MM.1S (cell line): Measurements from ENCODE around the gene TMEM186.

Experiments used
- DNase-seq: peaks from one replicate; pipeline ENCODE4 v3.0.0-alpha.2; 2015
- H2AFZ ChIP-seq: fragments of 300-600 bp; sonication (generic); 2 replicates; pipeline ENCODE4 v1.6.0; 2016; ENCODE audit warnings: antibody characterized with exemption, low read length
- H3F3A ChIP-seq: fragments of 300-600 bp; sonication (generic); 2 replicates; pipeline ENCODE4 v1.6.1; 2016; ENCODE audit warnings: mild to moderate bottlenecking, antibody characterized with exemption, low read length, moderate library complexity, mixed read lengths; ENCODE audit not compliant: insufficient read depth
- H3K27ac ChIP-seq: fragments of 300-600 bp; sonication (generic); 2 replicates; pipeline ENCODE4 v1.5.1; 2016; ENCODE audit warnings: mild to moderate bottlenecking, low read length
- H3K27me3 ChIP-seq: fragments of 300-600 bp; sonication (generic); replicated peaks from 2 replicates; pipeline ENCODE4 v1.6.0; 2016; ENCODE audit warnings: low read length; ENCODE audit not compliant: insufficient read depth
- H3K36me3 ChIP-seq: fragments of 300-600 bp; sonication (generic); replicated peaks from 2 replicates; pipeline ENCODE4 v1.6.1; 2016; ENCODE audit warnings: mild to moderate bottlenecking, low read length, mixed read lengths; ENCODE audit not compliant: insufficient read depth
- H3K4me1 ChIP-seq: fragments of 300-600 bp; sonication (generic); 2 replicates; pipeline ENCODE4 v1.6.1; 2016; ENCODE audit warnings: low read length, mixed read lengths
- H3K4me2 ChIP-seq: fragments of 300-600 bp; sonication (generic); 2 replicates; pipeline ENCODE4 v1.6.0; 2016; ENCODE audit warnings: low read depth, low read length
- H3K4me3 ChIP-seq: fragments of 300-600 bp; sonication (generic); 2 replicates; pipeline ENCODE4 v1.5.1; 2016; ENCODE audit warnings: low read length, mixed read lengths
- H3K79me2 ChIP-seq: fragments of 300-600 bp; sonication (generic); 2 replicates; pipeline ENCODE4 v1.6.1; 2016; ENCODE audit warnings: mixed run types, low read length, mixed read lengths
- H3K9ac ChIP-seq: fragments of 300-600 bp; sonication (generic); 2 replicates; pipeline ENCODE4 v1.6.1; 2016; ENCODE audit warnings: low read length, mixed read lengths
- H3K9me2 ChIP-seq: fragments of 300-600 bp; sonication (generic); replicated peaks from 2 replicates; pipeline ENCODE4 v1.6.1; 2016; ENCODE audit warnings: mild to moderate bottlenecking, low read length, mixed read lengths; ENCODE audit not compliant: insufficient read depth
- H3K9me3 ChIP-seq: fragments of 300-600 bp; sonication (generic); replicated peaks from 2 replicates; pipeline ENCODE4 v1.6.1; 2016; ENCODE audit warnings: mild to moderate bottlenecking, low read length, mixed read lengths; ENCODE audit not compliant: insufficient read depth
- H4K20me1 ChIP-seq: fragments of 300-600 bp; sonication (generic); 2 replicates; pipeline ENCODE4 v1.6.1; 2016; ENCODE audit warnings: mild to moderate bottlenecking, low read length, moderate library complexity, mixed read lengths; ENCODE audit not compliant: insufficient read depth
- EZH2 ChIP-seq: fragments of 300-600 bp; sonication (generic); optimal IDR thresholded peaks from 2 replicates; pipeline ENCODE3; 2017; ENCODE audit warnings: low read depth, mild to moderate bottlenecking, antibody characterized with exemption, low read length, mixed read lengths
- EZH2phosphoT487 ChIP-seq: fragments of 300-600 bp; sonication (generic); IDR thresholded peaks from 2 replicates; pipeline ENCODE4 v1.6.1; 2018; ENCODE audit warnings: antibody characterized with exemption, low read length
- TF ChIP-seq, protein P1 (sequence below): fragments of 300-600 bp; sonication (generic); IDR thresholded peaks from 2 replicates; pipeline ENCODE4 v1.5.1; 2016; ENCODE audit warnings: antibody characterized with exemption, low read length, mixed read lengths

The TMEM186 gene

GRCh38 chr16:8796469-8797363 lies 723 bp downstream of the TMEM186 start:
- H2AFZ ChIP-seq, result peak overlapping the region; percentile 40
- TF ChIP-seq, protein P1, sequence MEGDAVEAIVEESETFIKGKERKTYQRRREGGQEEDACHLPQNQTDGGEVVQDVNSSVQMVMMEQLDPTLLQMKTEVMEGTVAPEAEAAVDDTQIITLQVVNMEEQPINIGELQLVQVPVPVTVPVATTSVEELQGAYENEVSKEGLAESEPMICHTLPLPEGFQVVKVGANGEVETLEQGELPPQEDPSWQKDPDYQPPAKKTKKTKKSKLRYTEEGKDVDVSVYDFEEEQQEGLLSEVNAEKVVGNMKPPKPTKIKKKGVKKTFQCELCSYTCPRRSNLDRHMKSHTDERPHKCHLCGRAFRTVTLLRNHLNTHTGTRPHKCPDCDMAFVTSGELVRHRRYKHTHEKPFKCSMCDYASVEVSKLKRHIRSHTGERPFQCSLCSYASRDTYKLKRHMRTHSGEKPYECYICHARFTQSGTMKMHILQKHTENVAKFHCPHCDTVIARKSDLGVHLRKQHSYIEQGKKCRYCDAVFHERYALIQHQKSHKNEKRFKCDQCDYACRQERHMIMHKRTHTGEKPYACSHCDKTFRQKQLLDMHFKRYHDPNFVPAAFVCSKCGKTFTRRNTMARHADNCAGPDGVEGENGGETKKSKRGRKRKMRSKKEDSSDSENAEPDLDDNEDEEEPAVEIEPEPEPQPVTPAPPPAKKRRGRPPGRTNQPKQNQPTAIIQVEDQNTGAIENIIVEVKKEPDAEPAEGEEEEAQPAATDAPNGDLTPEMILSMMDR, result no peak
- no peak for TF ChIP-seq EZH2phosphoT487
- TF ChIP-seq EZH2, result no peak

DNA sequence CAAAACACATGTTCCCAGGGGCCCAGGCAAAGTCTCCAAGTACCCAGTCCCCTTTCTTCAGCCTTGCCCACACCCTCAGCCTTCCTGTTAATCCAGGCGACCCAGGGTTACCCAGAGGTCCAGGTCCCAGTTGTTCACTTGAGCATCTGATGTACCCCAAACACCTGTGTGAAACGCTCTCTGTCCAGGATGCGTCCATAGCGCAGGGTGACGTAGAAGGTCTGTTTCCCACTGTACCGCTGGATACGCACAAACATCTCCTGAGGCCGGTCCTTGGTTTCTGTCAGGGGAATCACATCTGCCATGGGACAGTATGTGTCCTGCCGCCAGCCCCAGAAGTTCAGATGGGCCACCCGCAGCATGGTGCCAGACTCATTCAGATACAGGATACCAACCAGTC lies 1.6 kb downstream of the TMEM186 start:
- Histone ChIP-seq H3K79me2 (peaks cover 61% of the 10 kb centered on the region), H3K9ac (no peak overlapping the region), H3K27me3 (no peaks in the 10 kb centered on the region), H3K36me3 (no peaks in the 10 kb centered on the region), H3K4me2 (peak overlapping the region; percentile 61; the same call in 1 of the 2 replicates), H2AFZ (no peak overlapping the region), H3K4me3 (no peak overlapping the region), H3K9me3 (no peaks in the 10 kb centered on the region), H4K20me1 (peaks cover 5% of the 10 kb centered on the region; the same call in 1 of the 2 replicates), H3K27ac (no peak overlapping the region), H3K9me2 (no peaks in the 10 kb centered on the region), H3F3A (no peaks in the 10 kb centered on the region), H3K4me1 (peaks cover 15% of the 10 kb centered on the region)
- no peak for DNase-seq
- TF ChIP-seq EZH2phosphoT487, result no peak
- TF ChIP-seq, protein P1, result no peak
- no peak for TF ChIP-seq EZH2

More at GRCh38 chr16:8796469-8797363, 723 bp downstream of the TMEM186 start:
- peaks cover 1% of the 10 kb centered on the region; the same call in 1 of the 2 replicates for H3K36me3 ChIP-seq
- no peaks in the 10 kb centered on the region for H3K9me3 ChIP-seq
- H3K9me2 ChIP-seq, result no peaks in the 10 kb centered on the region
- peak overlapping the region; percentile 14; the same call in 1 of the 2 replicates for H3K27ac ChIP-seq
- H3K27me3 ChIP-seq, result no peaks in the 10 kb centered on the region
- H3K4me1 ChIP-seq, result peaks cover 15% of the 10 kb centered on the region
- peak overlapping the region; percentile 91 for H3K9ac ChIP-seq
- peaks cover 12% of the 10 kb centered on the region; the same call in 1 of the 2 replicates for H4K20me1 ChIP-seq
- no peaks in the 10 kb centered on the region for H3F3A ChIP-seq
- no peak for DNase-seq
- H3K4me2 ChIP-seq, result peak overlapping the region; percentile 61
- H3K4me3 ChIP-seq, result peak overlapping the region; percentile 89
- H3K79me2 ChIP-seq, result peaks cover 70% of the 10 kb centered on the region

DNA sequence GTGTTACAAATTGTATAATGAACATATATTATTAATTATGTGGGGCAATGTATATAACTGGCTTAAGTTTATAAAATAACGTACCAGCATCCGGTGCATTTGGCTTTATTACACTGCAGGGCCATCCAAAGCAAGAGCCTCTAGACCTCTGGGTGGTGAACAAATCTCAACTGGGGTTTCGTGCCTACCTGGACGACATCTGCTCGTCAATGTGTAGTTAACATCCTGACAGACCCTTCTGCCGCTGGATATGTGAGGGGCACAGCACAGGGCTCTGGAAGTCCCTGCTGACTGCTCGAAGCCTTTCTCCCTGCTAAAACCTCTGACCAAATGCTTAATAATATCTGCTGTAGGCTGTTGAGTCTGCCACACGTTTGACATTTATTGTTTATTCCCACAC lies 2.3 kb downstream of the TMEM186 start:
- peaks cover 54% of the 10 kb centered on the region for H3K79me2 ChIP-seq
- no peak for DNase-seq
- no peak overlapping the region for H3K4me3 ChIP-seq

More for the DNA sequence above, 2.3 kb downstream of the TMEM186 start:
- H4K20me1 ChIP-seq, result 0 out of 2 replicates have a peak, but pooled peaks cover 5% of the 10 kb centered on the region
- H3K9me3 ChIP-seq, result no peaks in the 10 kb centered on the region
- H3K27ac ChIP-seq, result no peak overlapping the region
- no peaks in the 10 kb centered on the region for H3K27me3 ChIP-seq
- TF ChIP-seq, protein P1, result no peak
- no peak for TF ChIP-seq EZH2
- no peak for TF ChIP-seq EZH2phosphoT487
- peaks cover 15% of the 10 kb centered on the region for H3K4me1 ChIP-seq
- H3K9ac ChIP-seq, result no peak overlapping the region
- no peaks in the 10 kb centered on the region for H3K36me3 ChIP-seq
- H2AFZ ChIP-seq, result no peak overlapping the region
- H3K9me2 ChIP-seq, result no peaks in the 10 kb centered on the region
- H3F3A ChIP-seq, result no peaks in the 10 kb centered on the region
- H3K4me2 ChIP-seq, result no peak overlapping the region
